Fibroblast of skin of back (primary cell): ENCODE measurements around the gene NGEF.
A peak's percentile ranks its signal among the peaks of the same experiment; 100 is the strongest.

Source experiments
- DNase-seq: peaks from one replicate; pipeline ENCODE4 v3.0.0-alpha.2; 2013

Gene NGEF

GRCh38 chr2:232896111-232896510 lies 116.9 kb downstream of the NGEF start:
- no peak for DNase-seq

GRCh38 chr2:232894746-232895145 lies 118.3 kb downstream of the NGEF start:
- DNase-seq: no peak

GRCh38 chr2:232894251-232894650 lies 118.8 kb downstream of the NGEF start:
- no peak for DNase-seq

DNA sequence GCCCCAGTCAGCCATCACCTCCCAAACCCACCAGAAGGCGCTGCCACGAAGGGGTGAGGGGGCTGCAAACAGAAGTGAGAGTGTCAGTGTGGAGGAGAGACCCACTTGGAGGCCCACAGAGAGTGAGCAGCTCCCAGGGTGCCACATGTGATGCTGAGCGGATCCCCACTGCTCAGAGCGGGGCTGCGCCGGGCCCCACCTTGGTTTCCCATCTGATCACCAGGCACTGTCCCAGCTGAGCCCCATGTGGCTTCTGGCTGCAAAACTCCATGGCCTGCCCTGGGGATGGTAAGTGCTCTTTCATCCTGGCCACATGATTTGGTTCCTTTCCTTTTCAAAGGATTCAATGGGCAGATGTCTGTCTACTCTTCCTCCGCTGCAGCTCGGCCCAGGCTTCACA lies 119.2 kb downstream of the NGEF start:
- no peak for DNase-seq

- DNase-seq: no peak
These were observed 120.2 kb downstream of the NGEF start for GRCh38 chr2:232892843-232893242.

GRCh38 chr2:232892221-232892620 lies 120.8 kb downstream of the NGEF start:
- DNase-seq: no peak

DNA sequence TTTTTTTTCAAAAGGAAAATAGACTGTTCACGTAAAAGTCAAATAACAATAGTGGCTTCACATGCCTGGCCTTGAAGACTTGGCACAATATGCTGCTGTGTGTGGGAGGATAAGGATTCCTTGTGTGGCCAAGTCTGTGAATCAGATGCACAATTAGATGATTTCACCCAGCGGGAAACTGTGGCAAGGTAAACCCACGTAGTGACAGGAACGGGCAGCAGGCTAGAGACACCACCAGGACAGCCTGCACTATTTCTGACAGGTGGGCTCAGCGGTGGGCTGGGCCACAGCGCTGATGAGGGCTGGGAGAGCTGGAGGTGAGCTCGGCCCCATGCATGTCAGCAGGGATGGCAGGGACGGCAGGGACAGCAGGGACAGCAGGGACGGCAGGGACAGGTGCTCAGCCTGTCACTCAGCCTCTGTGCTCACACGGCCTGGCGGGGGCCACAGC lies 121.4 kb downstream of the NGEF start:
- no peak for DNase-seq

DNA sequence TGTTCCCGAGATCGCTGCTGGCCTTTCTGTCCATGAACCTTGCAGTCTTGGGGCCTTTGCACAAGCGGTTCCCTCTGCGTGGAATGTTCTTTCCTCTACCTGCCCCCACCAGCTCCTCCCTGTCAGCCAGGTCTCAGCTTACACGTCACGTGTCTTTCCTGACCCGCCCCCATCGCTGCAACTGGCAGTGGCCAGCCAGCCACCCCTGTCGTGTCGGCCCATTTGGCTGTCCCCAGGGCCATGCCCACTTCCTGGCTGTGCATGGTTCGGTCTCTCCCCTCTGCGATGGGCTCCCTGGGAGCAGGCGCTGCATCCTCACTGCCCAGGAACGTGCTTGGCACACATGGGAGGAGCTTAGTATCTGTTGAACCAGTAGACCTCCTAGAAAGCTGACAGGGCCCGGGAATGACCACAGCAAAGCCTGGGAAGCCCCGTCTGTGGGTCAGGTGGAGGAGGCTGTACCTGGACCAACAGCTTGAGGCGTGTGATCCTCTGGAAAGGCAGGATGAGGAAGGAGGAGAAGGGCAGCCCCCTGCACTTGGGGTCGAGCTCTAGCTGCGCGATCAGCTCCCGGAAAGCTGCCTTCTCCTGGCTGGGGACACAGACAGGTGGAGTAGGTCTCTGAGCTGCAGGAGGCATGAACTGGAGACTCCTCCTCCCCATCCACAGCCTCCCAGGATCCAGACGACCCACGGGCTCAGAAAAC lies 122.0 kb downstream of the NGEF start:
- peak; percentile 46 for DNase-seq

GRCh38 chr2:232890536-232890895 lies 122.5 kb downstream of the NGEF start:
- DNase-seq: no peak

- DNase-seq: no peak
These were observed 123.1 kb downstream of the NGEF start for GRCh38 chr2:232889876-232890401.

- no peak for DNase-seq
These were observed 124.1 kb downstream of the NGEF start for GRCh38 chr2:232888839-232889529.

DNA sequence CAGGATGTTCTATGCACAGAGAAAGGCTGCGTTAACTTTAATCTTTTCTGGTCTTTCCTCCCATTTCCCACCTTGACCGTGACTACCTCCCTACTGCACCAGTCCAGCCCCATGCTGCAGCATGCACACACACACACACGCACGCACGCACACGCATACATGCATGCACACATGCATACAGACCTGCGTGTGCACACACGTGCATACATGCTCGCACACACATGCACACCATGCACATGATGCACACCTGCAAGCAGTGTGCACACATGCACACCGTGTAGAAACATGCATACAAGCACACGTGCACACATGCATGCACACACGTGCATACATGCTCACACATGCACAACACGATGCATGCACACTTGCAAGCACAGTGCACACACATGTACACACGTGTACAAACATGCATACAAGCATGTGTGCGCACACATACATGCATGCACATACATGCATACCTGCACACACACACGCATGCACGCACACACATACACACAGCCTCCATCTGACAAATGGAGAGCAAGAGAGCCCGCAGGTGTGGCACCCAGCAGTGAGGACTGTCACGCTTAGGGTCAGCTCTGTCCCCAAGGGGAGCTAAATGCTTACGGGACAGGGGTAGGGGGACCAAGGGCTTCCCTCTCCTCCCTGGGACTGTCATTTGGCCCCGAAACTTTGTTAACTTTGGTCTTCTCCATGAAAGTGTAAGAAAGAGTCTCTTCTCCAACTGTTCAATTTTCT lies 124.8 kb downstream of the NGEF start:
- DNase-seq: no peak

DNA sequence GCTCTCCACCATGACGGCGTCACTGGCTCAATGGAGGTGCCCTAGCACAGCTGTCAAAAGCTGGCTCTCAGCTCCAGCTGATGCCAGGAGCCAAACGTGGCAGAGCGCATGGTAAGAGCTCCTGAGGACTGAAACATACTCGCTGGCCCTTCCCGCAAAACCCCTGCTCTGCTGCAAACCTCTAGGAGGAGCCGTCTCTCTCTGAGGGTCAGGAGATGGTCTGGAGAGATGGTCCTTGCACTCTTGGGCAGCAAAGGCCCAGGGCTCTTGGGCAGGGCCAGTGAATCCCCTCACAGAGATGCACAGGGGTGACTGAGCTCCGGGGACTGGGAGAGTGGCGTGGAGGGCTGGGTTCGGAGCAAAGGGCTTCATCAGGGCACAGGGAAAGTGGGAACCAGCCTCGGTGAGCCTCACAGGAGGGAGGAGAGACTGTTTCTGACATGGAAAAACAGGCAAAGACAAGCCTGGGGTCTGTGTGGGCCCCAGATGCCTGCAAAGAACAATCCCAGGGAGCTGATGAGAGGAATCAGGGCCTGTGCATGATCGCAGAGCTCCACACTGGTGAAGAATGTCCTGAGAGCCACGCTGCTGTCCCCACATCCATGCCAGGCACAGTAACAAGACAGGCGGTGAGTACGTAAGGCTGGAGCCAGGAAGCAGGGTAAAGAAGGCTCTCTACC lies 125.7 kb downstream of the NGEF start:
- DNase-seq: no peak

DNA sequence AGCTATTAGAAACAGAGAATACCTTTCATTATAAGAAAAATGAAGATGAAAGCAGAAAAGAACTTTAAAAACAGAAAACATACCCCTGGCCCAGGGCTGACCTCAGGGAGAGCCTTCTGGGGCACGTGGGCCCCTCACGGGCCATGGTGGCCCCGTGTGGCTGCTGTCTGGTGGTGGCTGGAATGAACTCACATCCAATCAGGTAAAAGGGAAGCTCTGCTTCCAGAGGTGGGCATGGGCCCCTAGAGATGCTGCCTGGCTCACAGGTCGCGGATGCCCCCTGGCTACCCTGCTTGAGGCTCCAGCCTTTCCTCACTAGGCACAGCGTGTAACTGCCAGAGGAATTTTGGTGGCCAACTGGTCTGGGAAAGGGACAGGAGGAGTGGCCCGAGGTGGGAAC lies 126.4 kb downstream of the NGEF start:
- no peak for DNase-seq

DNA sequence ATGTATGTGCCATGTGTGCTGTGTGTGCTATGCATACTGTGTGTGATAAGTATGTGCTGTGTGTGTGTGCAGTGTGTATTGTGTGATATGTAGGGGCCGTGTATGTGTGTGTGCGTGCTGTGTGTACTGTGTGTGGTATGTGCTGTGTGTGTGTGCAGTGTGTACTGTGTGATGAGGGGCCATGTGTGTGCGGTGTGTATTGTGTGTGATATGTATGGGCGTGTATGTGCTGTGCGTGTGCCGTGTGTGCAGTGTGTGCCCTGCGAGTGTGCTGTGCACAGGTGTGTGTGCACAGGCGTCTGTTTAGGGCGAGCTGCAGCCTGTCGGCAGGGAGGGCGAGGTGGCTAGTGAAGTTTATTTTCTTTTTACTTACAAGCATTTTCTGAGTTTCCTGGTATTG lies 126.9 kb downstream of the NGEF start:
- DNase-seq: no peak

GRCh38 chr2:232885264-232885961 lies 127.6 kb downstream of the NGEF start:
- no peak for DNase-seq

GRCh38 chr2:232884549-232885263 lies 128.3 kb downstream of the NGEF start:
- no peak for DNase-seq

DNA sequence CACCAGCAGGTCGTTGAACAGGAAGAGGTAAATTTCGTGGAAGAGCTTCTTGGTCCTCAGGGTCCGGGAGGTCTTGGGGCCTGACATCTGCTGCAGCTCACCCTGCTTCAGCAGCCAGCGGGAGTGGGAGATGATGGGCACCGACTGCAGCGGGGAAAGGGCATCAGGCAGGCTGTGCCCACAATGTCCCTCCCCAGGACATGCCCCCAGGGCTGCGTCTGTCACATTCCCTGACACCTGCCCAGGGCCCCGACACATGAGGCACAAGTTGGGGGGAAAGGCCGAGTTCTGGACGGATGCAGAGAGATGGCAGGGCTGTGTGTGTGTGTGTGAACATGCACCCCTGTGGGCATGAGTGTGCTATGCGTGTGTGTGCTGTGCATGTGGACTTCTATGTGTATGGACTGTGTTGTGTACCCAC lies 129.0 kb downstream of the NGEF start:
- no peak for DNase-seq

DNA sequence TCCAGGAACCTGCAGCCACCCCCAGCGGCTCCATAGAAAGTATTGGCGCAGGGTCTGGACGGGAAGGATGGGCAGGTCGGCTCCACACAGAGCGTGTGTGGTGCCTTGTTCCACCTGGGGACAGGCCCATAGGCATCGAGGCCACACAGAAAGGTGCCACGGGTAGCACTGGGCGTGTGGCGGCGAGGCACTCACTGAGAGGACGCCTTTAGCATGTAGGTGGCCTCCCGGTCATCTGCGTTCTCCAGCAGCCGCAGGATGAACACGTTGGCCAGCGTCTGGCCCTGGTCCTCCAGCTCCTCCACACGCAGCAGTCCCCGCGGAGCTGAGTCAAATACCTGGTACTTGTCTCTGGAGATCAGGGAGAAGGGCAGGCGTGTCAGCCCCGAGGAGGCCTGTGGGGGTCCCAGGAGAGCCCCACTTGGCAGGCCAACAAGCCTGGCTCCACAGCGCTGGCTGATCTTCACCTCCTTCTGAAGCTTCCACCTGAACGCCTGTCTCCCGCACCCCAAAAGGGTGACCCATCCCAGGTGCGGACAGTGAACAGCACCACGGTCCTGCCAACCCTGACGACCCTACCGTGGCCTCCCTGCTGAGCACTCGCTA lies 129.8 kb downstream of the NGEF start:
- no peak for DNase-seq

GRCh38 chr2:232882505-232883115 lies 130.4 kb downstream of the NGEF start:
- DNase-seq: no peak

DNA sequence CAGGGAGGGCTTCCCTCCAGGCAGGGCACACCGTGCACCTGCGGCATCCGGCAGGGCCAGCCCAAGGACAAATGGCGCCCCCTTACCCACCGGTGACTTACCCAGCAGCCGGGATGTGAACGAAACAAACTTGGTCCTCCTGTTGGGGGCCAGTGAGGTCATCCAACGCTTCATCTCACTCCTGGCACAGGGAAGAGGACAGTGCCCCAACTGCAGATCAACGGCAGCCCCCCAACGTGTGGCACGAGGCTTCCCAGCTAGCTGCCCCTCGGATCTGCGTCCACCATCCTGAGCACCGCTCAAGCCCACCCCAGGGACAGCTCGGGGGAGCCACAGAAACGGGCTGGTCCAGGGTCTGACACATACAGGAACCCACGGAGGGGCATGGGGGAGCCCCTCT lies 131.0 kb downstream of the NGEF start:
- DNase-seq: no peak
